HCT116 (cell line): ENCODE measurements around the gene OPCML. TPM values are rescaled to one million over a fixed set of nuclear protein-coding genes. Genes with fewer than 3 reads are reported as not detected.

Experiments used
- ATAC-seq: fragments of 200-7000 bp; cut with Tn5 transposase; 2 replicates; pipeline ENCODE4 v1.9.1; 2020; ENCODE audit warnings: mild to moderate bottlenecking, moderate library complexity
- BruUV-seq: library from RNA; stranded (reverse); fragments of 400-500 nt; replicated peaks from 2 replicates; lab custom pipeline; 2021; lab: Mats Ljungman, UMichigan
- CTCF ChIA-PET: fragments of 300-600 bp; sonication (Branson Sonifier 250); formaldehyde crosslinking; loops from one replicate; lab custom pipeline; 2021; ENCODE audit warnings: antibody characterized with exemption; lab: Charles Lee
- POLR2A ChIA-PET: fragments of 300-600, 350-600 bp; sonication (Branson Sonifier 250); formaldehyde crosslinking; loops from one replicate; lab custom pipeline; 2021; ENCODE audit warnings: antibody characterized with exemption; lab: Charles Lee
- RAD21 ChIA-PET, 2 experiments: fragments of 300-600 bp; sonication (Branson Sonifier 250); formaldehyde crosslinking; loops; one replicate each; lab custom pipeline; 2023; ENCODE audit warnings: low total read pairs in 2 of 2; ENCODE audit not compliant: uncharacterized antibody in 2 of 2, unreplicated experiment in 2 of 2, low non-redundant PET in 1 of 2; lab: Charles Lee
- DNase-seq: peaks from one replicate; pipeline ENCODE4 v3.0.0-alpha.2; 2010; ENCODE audit warnings: low read depth, low spot score
- H2AFZ ChIP-seq: fragments of 200-600 bp; shearing (Covaris generic), sonication (generic); 2 replicates; pipeline ENCODE4 v1.6.1; 2017; ENCODE audit warnings: low read depth, mixed run types, mixed read lengths, antibody characterized with exemption, low read length; ENCODE audit not compliant: poor library complexity, severe bottlenecking
- H3K27ac ChIP-seq: 2 replicates; pipeline ENCODE4 v1.5.1; 2012; ENCODE audit warnings: low read depth, low read length
- H3K27me3 ChIP-seq: fragments of 200-600 bp; sonication (generic); 2 replicates; pipeline ENCODE4 v1.6.1; 2016; ENCODE audit warnings: mixed run types, low read length, mixed read lengths; ENCODE audit not compliant: insufficient read depth
- H3K36me3 ChIP-seq, 2 experiments: fragments of 200-500 bp in 1 of 2; fragments of 200-600 bp in 1 of 2; sonication (Bioruptor generic) in 1 of 2; sonication (generic) in 1 of 2; 2 replicates each; pipeline versions ENCODE4 v1.5.1 to v1.6.1; 2014 to 2016; ENCODE audit warnings: low read length in 2 of 2, inconsistent platforms in 1 of 2, mixed read lengths in 1 of 2, mixed run types in 1 of 2; ENCODE audit not compliant: insufficient read depth in 2 of 2, control insufficient read depth in 1 of 2
- H3K4me1 ChIP-seq, 2 experiments: fragments of 200-600 bp in 1 of 2; sonication (generic) in 1 of 2; 2 replicates each; pipeline versions ENCODE4 v1.5.1 to v1.6.1; 2012 to 2017; ENCODE audit warnings: low read length in 2 of 2, inconsistent platforms in 1 of 2, mild to moderate bottlenecking in 1 of 2, mixed read lengths in 1 of 2, mixed run types in 1 of 2, moderate library complexity in 1 of 2; ENCODE audit not compliant: insufficient read depth in 2 of 2, control insufficient read depth in 1 of 2
- H3K4me2 ChIP-seq: fragments of 200-600 bp; sonication (generic); 2 replicates; pipeline ENCODE4 v1.6.1; 2017; ENCODE audit warnings: mixed run types, low read length, mixed read lengths
- H3K4me3 ChIP-seq, 2 experiments: fragments of 200-600 bp in 1 of 2; sonication (generic) in 1 of 2; replicated peaks in 1 of 2; 2 replicates each; pipeline ENCODE4 v1.5.1; 2011 to 2016; ENCODE audit warnings: low read length in 2 of 2, control low read depth in 1 of 2, low read depth in 1 of 2, mild to moderate bottlenecking in 1 of 2, mixed read lengths in 1 of 2, mixed run types in 1 of 2
- H3K79me2 ChIP-seq: fragments of 200-600 bp; sonication (generic); 2 replicates; pipeline ENCODE4 v1.6.1; 2017; ENCODE audit warnings: mild to moderate bottlenecking, mixed run types, low read length, moderate library complexity, mixed read lengths; ENCODE audit not compliant: insufficient read depth
- H3K9ac ChIP-seq: fragments of 200-600 bp; sonication (generic); 2 replicates; pipeline ENCODE4 v1.6.1; 2016; ENCODE audit warnings: low read length, mixed read lengths
- H3K9me2 ChIP-seq: fragments of 200-600 bp; sonication (generic), shearing (Covaris generic); 2 replicates; pipeline ENCODE4 v1.6.1; 2017; ENCODE audit warnings: mixed run types, mild to moderate bottlenecking, moderate library complexity; ENCODE audit not compliant: insufficient read depth
- H3K9me3 ChIP-seq, 2 experiments: fragments of 200-500 bp in 1 of 2; fragments of 200-600 bp in 1 of 2; sonication (Bioruptor generic) in 1 of 2; sonication (generic) in 1 of 2; 2 replicates each; pipeline ENCODE4 v1.6.1; 2014 to 2017; ENCODE audit warnings: low read length in 2 of 2, mixed read lengths in 2 of 2, inconsistent platforms in 1 of 2, low read depth in 1 of 2, mild to moderate bottlenecking in 1 of 2, mixed run types in 1 of 2, moderate library complexity in 1 of 2; ENCODE audit not compliant: control insufficient read depth in 1 of 2, insufficient read depth in 1 of 2
- H4K20me1 ChIP-seq: fragments of 200-600 bp; sonication (generic), shearing (Covaris generic); 2 replicates; pipeline ENCODE4 v1.6.1; 2017; ENCODE audit warnings: mixed run types, mild to moderate bottlenecking, moderate library complexity; ENCODE audit not compliant: insufficient read depth
- CBX3 ChIP-seq: IDR thresholded peaks from 2 replicates; pipeline ENCODE4 v1.6.1; 2012; ENCODE audit warnings: low read depth
- CEBPB ChIP-seq: IDR thresholded peaks from 2 replicates; pipeline ENCODE4 v1.6.1; 2012; ENCODE audit warnings: low read depth
- EGR1 ChIP-seq: IDR thresholded peaks from 2 replicates; pipeline ENCODE4 v1.6.1; 2012; ENCODE audit warnings: low read depth
- ELF1 ChIP-seq: IDR thresholded peaks from 2 replicates; pipeline ENCODE4 v1.6.1; 2012; ENCODE audit warnings: low read depth, borderline replicate concordance
- EZH2 ChIP-seq: fragments of 200-600 bp; sonication (generic); IDR thresholded peaks from 2 replicates; pipeline ENCODE4 v1.6.1; 2017; ENCODE audit warnings: antibody characterized with exemption, mixed run types
- EZH2phosphoT487 ChIP-seq: fragments of 200-600 bp; IDR thresholded peaks from 2 replicates; pipeline ENCODE4 v1.6.1; 2018; ENCODE audit warnings: antibody characterized with exemption, borderline replicate concordance
- FOSL1 ChIP-seq: IDR thresholded peaks from 2 replicates; pipeline ENCODE4 v1.6.1; 2012; ENCODE audit warnings: low read depth
- JUND ChIP-seq: IDR thresholded peaks from 2 replicates; pipeline ENCODE4 v1.6.1; 2012
- POLR2A ChIP-seq: IDR thresholded peaks from 2 replicates; pipeline ENCODE4 v1.7.0; 2011; ENCODE audit warnings: borderline replicate concordance; ENCODE audit not compliant: insufficient read depth, insufficient read length; ENCODE audit errors: extremely low read depth
- POLR2AphosphoS5 ChIP-seq: IDR thresholded peaks from 2 replicates; pipeline ENCODE4 v1.6.1; 2011; ENCODE audit warnings: mild to moderate bottlenecking, low read depth, low read length, moderate library complexity
- RAD21 ChIP-seq: IDR thresholded peaks from 2 replicates; pipeline ENCODE4 v1.6.1; 2012; ENCODE audit warnings: low read depth, mild to moderate bottlenecking
- SP1 ChIP-seq: IDR thresholded peaks from 2 replicates; pipeline ENCODE4 v1.6.1; 2012; ENCODE audit warnings: low read depth
- YY1 ChIP-seq: IDR thresholded peaks from 2 replicates; pipeline ENCODE4 v1.6.1; 2011; ENCODE audit warnings: low read length, low read depth, moderate library complexity, mild to moderate bottlenecking; ENCODE audit not compliant: insufficient replicate concordance; ENCODE audit errors: extremely low read depth
- intact Hi-C: fragments of 100-400 bp; cut with micrococcal nuclease; formaldehyde crosslinking; loops from 2 replicates; pipeline ENCODE4 v1.10.0; 2022
- total RNA-seq: library from RNA; stranded (reverse); gene quantifications from one replicate; pipeline ENCODE4 v1.2.1, GENCODE V29; 2021; ENCODE audit not compliant: unreplicated experiment
- TF ChIP-seq, protein P1 (sequence below): IDR thresholded peaks from 2 replicates; pipeline ENCODE4 v1.6.1; 2012
- TF ChIP-seq, protein P2 (sequence below), 3 experiments: fragments of 200-600 bp in 1 of 3; sonication (generic) in 1 of 3; IDR thresholded peaks in 2 of 3; conservative IDR thresholded peaks in 1 of 3; 2 replicates each; pipeline ENCODE4 v1.5.1; 2012 to 2017; ENCODE audit warnings: low read depth in 2 of 3, low read length in 2 of 3, antibody characterized with exemption in 1 of 3, borderline replicate concordance in 1 of 3, control low read depth in 1 of 3, mild to moderate bottlenecking in 1 of 3, mixed read lengths in 1 of 3, mixed run types in 1 of 3, moderate library complexity in 1 of 3; ENCODE audit not compliant: insufficient read depth in 1 of 3
- TF ChIP-seq, protein P3 (sequence below): IDR thresholded peaks from 2 replicates; pipeline ENCODE4 v1.6.1; 2012; ENCODE audit warnings: low read depth

Gene OPCML
- total RNA-seq, 1 experiment from 2014 or later, result not detected

DNA sequence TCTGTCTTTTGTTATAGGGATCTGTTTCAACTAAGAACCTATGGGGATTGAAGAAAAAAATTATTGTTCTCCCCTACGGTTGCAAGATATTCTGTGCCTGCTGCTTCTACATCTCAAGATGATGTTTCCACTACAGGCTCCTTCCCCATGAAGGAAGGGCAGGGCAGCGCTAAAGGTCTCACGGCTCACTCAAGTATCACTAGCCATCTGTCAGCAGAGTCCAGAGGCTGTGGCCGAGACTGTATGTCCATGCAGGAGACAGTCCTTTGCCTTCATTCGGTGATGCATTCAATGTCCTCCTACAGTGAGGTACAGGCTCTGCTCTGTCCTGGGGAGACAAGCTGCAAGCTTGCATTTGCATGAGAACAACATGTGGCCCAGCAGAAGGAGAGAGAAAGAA is 518.0 kb downstream of the OPCML start:
- Histone ChIP-seq H4K20me1 (no peaks in the 10 kb centered on the region), H3K4me1 (no peaks in the 10 kb centered on the region), H3K4me3 (no peak overlapping the region), H3K36me3 (no peaks in the 10 kb centered on the region), H3K27ac (no peak overlapping the region), H3K9ac (no peak overlapping the region), H3K9me2 (no peaks in the 10 kb centered on the region), H3K79me2 (no peaks in the 10 kb centered on the region), H3K27me3 (no peaks in the 10 kb centered on the region), H3K4me2 (no peak overlapping the region), H2AFZ (no peak overlapping the region), H3K9me3 (peaks cover 0 to 16% of the 10 kb centered on the region in 2 experiments; a peak in 2 of 4 replicates)
- ChIA-PET CTCF (no interaction called here), POLR2A (no interaction called here), RAD21 (no interaction called here)
- BruUV-seq, result no TSS peak
- ATAC-seq (no peak), DNase-seq (no peak)
- intact Hi-C loops, result no loop called here
- TF ChIP-seq POLR2A (no peak), RAD21 (no peak), EGR1 (no peak), YY1 (no peak), EZH2phosphoT487 (no peak), CEBPB (no peak), CBX3 (no peak), ELF1 (no peak), FOSL1 (no peak), SP1 (no peak), POLR2AphosphoS5 (no peak), JUND (no peak), EZH2 (no peak)
- TF ChIP-seq, protein P1, sequence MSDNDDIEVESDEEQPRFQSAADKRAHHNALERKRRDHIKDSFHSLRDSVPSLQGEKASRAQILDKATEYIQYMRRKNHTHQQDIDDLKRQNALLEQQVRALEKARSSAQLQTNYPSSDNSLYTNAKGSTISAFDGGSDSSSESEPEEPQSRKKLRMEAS, result no peak
- TF ChIP-seq, protein P2, sequence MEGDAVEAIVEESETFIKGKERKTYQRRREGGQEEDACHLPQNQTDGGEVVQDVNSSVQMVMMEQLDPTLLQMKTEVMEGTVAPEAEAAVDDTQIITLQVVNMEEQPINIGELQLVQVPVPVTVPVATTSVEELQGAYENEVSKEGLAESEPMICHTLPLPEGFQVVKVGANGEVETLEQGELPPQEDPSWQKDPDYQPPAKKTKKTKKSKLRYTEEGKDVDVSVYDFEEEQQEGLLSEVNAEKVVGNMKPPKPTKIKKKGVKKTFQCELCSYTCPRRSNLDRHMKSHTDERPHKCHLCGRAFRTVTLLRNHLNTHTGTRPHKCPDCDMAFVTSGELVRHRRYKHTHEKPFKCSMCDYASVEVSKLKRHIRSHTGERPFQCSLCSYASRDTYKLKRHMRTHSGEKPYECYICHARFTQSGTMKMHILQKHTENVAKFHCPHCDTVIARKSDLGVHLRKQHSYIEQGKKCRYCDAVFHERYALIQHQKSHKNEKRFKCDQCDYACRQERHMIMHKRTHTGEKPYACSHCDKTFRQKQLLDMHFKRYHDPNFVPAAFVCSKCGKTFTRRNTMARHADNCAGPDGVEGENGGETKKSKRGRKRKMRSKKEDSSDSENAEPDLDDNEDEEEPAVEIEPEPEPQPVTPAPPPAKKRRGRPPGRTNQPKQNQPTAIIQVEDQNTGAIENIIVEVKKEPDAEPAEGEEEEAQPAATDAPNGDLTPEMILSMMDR (IDR thresholded peaks at IDR 0.05 in 2 of 3, conservative IDR thresholded peaks at IDR 0.05 in 1 of 3; ENCODE audit: borderline replicate concordance in 1 of 3, insufficient read depth in 1 of 3, low read depth in 2 of 3, low read length in 2 of 3), result no peak
- TF ChIP-seq, protein P3, sequence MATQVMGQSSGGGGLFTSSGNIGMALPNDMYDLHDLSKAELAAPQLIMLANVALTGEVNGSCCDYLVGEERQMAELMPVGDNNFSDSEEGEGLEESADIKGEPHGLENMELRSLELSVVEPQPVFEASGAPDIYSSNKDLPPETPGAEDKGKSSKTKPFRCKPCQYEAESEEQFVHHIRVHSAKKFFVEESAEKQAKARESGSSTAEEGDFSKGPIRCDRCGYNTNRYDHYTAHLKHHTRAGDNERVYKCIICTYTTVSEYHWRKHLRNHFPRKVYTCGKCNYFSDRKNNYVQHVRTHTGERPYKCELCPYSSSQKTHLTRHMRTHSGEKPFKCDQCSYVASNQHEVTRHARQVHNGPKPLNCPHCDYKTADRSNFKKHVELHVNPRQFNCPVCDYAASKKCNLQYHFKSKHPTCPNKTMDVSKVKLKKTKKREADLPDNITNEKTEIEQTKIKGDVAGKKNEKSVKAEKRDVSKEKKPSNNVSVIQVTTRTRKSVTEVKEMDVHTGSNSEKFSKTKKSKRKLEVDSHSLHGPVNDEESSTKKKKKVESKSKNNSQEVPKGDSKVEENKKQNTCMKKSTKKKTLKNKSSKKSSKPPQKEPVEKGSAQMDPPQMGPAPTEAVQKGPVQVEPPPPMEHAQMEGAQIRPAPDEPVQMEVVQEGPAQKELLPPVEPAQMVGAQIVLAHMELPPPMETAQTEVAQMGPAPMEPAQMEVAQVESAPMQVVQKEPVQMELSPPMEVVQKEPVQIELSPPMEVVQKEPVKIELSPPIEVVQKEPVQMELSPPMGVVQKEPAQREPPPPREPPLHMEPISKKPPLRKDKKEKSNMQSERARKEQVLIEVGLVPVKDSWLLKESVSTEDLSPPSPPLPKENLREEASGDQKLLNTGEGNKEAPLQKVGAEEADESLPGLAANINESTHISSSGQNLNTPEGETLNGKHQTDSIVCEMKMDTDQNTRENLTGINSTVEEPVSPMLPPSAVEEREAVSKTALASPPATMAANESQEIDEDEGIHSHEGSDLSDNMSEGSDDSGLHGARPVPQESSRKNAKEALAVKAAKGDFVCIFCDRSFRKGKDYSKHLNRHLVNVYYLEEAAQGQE, result no peak
